HepG2 (cell line): ENCODE results near the gene RPL5. TPM values are rescaled to one million over a fixed set of nuclear protein-coding genes. Genes with fewer than 3 reads are reported as not detected.

Experiments
- ARNT2 ChIP-seq: sonication (generic); formaldehyde crosslinking; IDR thresholded peaks from 2 replicates; pipeline ENCODE4 v1.8.0; 2022; ENCODE audit warnings: mild to moderate bottlenecking, low read depth, missing genetic modification reagents, moderate library complexity
- BCL6 ChIP-seq: IDR thresholded peaks from 2 replicates; pipeline ENCODE4 v1.6.1; 2016; ENCODE audit warnings: missing genetic modification reagents, missing compliant biosample characterization
- HCFC1 ChIP-seq: fragments of 150-350 bp; IDR thresholded peaks from 2 replicates; pipeline ENCODE4 v1.6.1; 2014; ENCODE audit warnings: low read depth, low read length
- NAIF1 ChIP-seq: sonication (generic); formaldehyde crosslinking; IDR thresholded peaks from 2 replicates; pipeline ENCODE4 v1.5.0; 2020; ENCODE audit warnings: mild to moderate bottlenecking, missing genetic modification reagents, borderline replicate concordance
- REL ChIP-seq: sonication (generic); formaldehyde crosslinking; conservative IDR thresholded peaks from 2 replicates; pipeline ENCODE4 v1.8.0; 2022; ENCODE audit warnings: mild to moderate bottlenecking, missing genetic modification reagents, moderate library complexity
- ZNF547 ChIP-seq: sonication (generic); formaldehyde crosslinking; IDR thresholded peaks from 2 replicates; pipeline ENCODE4 v1.5.1; 2020; ENCODE audit warnings: mild to moderate bottlenecking, missing genetic modification reagents
- ZNF724P ChIP-seq: sonication (generic); formaldehyde crosslinking; IDR thresholded peaks from 2 replicates; pipeline ENCODE4 v1.8.0; 2022; ENCODE audit warnings: missing genetic modification reagents, borderline replicate concordance
- ZNF747 ChIP-seq: sonication (generic); formaldehyde crosslinking; IDR thresholded peaks from 2 replicates; pipeline ENCODE4 v1.8.1; 2023; ENCODE audit warnings: missing genetic modification reagents, mild to moderate bottlenecking, borderline replicate concordance
- polyA plus RNA-seq, 8 experiments: library from polyadenylated mRNA; depleted of rRNA in 3 of 8; stranded (reverse) in 7 of 8; unstranded in 1 of 8; fragments of >200 nt; fragmentation: Illumina TruSeq in 4 of 8; extraction: Trizol in 4 of 8; gene quantifications; 2 replicates each; pipeline versions ENCODE4 v1.2.1 to v1.2.3, GENCODE V29; 2011 to 2016; ENCODE audit warnings: low read depth in 4 of 8, missing spikeins in 1 of 8, mixed read lengths in 1 of 8; ENCODE audit not compliant: insufficient read depth in 1 of 8
- total RNA-seq, 5 experiments: library from RNA; depleted of rRNA; stranded (reverse); fragments of >200 nt; fragmentation: Illumina TruSeq; extraction: Trizol; gene quantifications; 2 replicates each; pipeline ENCODE4 v1.2.3, GENCODE V29; 2016; ENCODE audit warnings: low read depth in 1 of 5
- TF ChIP-seq, protein P1 (sequence below): sonication (generic); formaldehyde crosslinking; IDR thresholded peaks from 2 replicates; pipeline ENCODE4 v1.5.0; 2020; ENCODE audit warnings: mild to moderate bottlenecking, missing genetic modification reagents
- TF ChIP-seq, protein P2 (sequence below): sonication (generic); formaldehyde crosslinking; IDR thresholded peaks from 2 replicates; pipeline ENCODE4 v1.4.0; 2020; ENCODE audit warnings: mild to moderate bottlenecking, missing genetic modification reagents
- TF ChIP-seq, protein P3 (sequence below): fragments of 450-650 bp; IDR thresholded peaks from 2 replicates; pipeline ENCODE4 v1.6.1; 2016
- TF ChIP-seq, protein P4 (sequence below): sonication (generic); formaldehyde crosslinking; IDR thresholded peaks from 2 replicates; pipeline ENCODE4 v1.5.0; 2020; ENCODE audit warnings: mild to moderate bottlenecking, missing genetic modification reagents, borderline replicate concordance
- TF ChIP-seq, protein P5 (sequence below): sonication (generic); formaldehyde crosslinking; IDR thresholded peaks from 2 replicates; pipeline ENCODE4 v1.8.1; 2023; ENCODE audit warnings: mild to moderate bottlenecking, inconsistent platforms, moderate library complexity, missing genetic modification reagents, borderline replicate concordance
- TF ChIP-seq, protein P6 (sequence below): IDR thresholded peaks from 2 replicates; pipeline ENCODE4 v1.6.1; 2018; ENCODE audit warnings: missing genetic modification reagents, mild to moderate bottlenecking, missing compliant biosample characterization

Gene RPL5
- total and polyA plus RNA-seq, 2 of the 13 experiments (the other 11 are each of a cell fraction or from before 2014, with no cell fraction given), result 2,304 to 2,520 TPM

DNA sequence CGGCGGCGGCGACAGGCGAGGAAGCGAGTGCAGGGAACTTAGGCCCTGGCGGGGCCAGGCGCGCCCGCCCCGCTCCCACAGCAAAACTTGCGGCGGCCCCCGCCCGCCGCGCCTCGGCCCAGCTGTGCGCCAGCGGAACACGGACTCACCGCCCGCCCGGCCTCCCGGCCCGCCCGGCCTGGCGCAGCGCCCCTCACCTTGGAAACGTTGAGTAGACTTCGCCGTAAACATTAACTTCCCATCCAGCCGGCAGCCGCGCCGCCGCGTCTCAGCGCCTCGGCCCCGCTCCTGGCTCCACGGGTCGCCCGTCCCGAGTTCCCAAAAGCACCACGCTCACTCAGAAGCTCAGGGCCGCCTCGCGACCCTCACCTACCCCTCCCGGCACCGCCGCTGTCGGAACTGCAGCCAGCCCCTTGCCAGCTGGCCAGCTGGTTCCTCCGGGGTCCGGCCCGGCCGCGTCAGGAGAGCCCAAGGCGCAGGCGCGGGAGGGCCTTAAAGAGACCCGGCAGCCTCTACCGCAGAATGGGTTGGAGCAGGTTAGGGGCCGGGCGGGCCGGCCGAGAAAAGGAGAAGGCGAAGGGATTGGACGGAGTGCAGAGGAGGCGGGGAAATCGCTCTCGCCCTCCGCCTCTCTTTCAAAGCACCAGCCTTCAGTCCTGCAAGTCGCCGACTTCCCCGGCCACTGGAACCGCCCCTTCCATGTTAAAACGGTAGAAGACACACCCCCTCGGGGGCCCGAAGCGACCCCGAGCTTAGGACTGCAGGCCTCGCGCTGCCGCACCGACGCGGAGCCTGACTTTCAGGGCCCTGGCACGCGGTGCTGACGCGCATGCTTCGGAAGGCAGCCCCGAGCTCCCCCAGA, 47.0 kb upstream of the RPL5 start, which contains the start of gene EVI5 (continued):
- TF ChIP-seq HCFC1 (no peak), REL (CRISPR knock-in tag) (peak; percentile 95), NAIF1 (CRISPR knock-in tag) (peak; percentile 94), ARNT2 (CRISPR knock-in tag) (peak; percentile 98), BCL6 (peak; percentile 75), ZNF747 (peak; percentile 94), ZNF724P (CRISPR knock-in tag) (peak; percentile 99), ZNF547 (peak; percentile 98)
- TF ChIP-seq, protein P1, sequence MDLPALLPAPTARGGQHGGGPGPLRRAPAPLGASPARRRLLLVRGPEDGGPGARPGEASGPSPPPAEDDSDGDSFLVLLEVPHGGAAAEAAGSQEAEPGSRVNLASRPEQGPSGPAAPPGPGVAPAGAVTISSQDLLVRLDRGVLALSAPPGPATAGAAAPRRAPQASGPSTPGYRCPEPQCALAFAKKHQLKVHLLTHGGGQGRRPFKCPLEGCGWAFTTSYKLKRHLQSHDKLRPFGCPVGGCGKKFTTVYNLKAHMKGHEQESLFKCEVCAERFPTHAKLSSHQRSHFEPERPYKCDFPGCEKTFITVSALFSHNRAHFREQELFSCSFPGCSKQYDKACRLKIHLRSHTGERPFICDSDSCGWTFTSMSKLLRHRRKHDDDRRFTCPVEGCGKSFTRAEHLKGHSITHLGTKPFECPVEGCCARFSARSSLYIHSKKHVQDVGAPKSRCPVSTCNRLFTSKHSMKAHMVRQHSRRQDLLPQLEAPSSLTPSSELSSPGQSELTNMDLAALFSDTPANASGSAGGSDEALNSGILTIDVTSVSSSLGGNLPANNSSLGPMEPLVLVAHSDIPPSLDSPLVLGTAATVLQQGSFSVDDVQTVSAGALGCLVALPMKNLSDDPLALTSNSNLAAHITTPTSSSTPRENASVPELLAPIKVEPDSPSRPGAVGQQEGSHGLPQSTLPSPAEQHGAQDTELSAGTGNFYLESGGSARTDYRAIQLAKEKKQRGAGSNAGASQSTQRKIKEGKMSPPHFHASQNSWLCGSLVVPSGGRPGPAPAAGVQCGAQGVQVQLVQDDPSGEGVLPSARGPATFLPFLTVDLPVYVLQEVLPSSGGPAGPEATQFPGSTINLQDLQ (CRISPR knock-in tag), result no peak
- TF ChIP-seq, protein P2, sequence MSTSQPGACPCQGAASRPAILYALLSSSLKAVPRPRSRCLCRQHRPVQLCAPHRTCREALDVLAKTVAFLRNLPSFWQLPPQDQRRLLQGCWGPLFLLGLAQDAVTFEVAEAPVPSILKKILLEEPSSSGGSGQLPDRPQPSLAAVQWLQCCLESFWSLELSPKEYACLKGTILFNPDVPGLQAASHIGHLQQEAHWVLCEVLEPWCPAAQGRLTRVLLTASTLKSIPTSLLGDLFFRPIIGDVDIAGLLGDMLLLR (CRISPR knock-in tag), result peak; percentile 97
- TF ChIP-seq, protein P3, sequence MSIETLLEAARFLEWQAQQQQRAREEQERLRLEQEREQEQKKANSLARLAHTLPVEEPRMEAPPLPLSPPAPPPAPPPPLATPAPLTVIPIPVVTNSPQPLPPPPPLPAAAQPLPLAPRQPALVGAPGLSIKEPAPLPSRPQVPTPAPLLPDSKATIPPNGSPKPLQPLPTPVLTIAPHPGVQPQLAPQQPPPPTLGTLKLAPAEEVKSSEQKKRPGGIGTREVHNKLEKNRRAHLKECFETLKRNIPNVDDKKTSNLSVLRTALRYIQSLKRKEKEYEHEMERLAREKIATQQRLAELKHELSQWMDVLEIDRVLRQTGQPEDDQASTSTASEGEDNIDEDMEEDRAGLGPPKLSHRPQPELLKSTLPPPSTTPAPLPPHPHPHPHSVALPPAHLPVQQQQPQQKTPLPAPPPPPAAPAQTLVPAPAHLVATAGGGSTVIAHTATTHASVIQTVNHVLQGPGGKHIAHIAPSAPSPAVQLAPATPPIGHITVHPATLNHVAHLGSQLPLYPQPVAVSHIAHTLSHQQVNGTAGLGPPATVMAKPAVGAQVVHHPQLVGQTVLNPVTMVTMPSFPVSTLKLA, result no peak
- TF ChIP-seq, protein P4, sequence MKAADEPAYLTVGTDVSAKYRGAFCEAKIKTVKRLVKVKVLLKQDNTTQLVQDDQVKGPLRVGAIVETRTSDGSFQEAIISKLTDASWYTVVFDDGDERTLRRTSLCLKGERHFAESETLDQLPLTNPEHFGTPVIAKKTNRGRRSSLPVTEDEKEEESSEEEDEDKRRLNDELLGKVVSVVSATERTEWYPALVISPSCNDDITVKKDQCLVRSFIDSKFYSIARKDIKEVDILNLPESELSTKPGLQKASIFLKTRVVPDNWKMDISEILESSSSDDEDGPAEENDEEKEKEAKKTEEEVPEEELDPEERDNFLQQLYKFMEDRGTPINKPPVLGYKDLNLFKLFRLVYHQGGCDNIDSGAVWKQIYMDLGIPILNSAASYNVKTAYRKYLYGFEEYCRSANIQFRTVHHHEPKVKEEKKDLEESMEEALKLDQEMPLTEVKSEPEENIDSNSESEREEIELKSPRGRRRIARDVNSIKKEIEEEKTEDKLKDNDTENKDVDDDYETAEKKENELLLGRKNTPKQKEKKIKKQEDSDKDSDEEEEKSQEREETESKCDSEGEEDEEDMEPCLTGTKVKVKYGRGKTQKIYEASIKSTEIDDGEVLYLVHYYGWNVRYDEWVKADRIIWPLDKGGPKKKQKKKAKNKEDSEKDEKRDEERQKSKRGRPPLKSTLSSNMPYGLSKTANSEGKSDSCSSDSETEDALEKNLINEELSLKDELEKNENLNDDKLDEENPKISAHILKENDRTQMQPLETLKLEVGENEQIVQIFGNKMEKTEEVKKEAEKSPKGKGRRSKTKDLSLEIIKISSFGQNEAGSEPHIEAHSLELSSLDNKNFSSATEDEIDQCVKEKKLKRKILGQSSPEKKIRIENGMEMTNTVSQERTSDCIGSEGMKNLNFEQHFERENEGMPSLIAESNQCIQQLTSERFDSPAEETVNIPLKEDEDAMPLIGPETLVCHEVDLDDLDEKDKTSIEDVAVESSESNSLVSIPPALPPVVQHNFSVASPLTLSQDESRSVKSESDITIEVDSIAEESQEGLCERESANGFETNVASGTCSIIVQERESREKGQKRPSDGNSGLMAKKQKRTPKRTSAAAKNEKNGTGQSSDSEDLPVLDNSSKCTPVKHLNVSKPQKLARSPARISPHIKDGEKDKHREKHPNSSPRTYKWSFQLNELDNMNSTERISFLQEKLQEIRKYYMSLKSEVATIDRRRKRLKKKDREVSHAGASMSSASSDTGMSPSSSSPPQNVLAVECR (CRISPR knock-in tag), result peak; percentile 87
- TF ChIP-seq, protein P5, sequence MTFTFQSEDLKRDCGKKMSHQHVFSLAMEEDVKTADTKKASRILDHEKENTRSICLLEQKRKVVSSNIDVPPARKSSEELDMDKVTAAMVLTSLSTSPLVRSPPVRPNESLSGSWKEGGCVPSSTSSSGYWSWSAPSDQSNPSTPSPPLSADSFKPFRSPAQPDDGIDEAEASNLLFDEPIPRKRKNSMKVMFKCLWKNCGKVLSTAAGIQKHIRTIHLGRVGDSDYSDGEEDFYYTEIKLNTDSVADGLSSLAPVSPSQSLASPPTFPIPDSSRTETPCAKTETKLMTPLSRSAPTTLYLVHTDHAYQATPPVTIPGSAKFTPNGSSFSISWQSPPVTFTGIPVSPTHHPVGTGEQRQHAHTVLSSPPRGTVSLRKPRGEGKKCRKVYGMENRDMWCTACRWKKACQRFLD (CRISPR knock-in tag), result peak; percentile 97
- TF ChIP-seq, protein P6, sequence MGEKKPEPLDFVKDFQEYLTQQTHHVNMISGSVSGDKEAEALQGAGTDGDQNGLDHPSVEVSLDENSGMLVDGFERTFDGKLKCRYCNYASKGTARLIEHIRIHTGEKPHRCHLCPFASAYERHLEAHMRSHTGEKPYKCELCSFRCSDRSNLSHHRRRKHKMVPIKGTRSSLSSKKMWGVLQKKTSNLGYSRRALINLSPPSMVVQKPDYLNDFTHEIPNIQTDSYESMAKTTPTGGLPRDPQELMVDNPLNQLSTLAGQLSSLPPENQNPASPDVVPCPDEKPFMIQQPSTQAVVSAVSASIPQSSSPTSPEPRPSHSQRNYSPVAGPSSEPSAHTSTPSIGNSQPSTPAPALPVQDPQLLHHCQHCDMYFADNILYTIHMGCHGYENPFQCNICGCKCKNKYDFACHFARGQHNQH, result peak; percentile 94; the same call in 1 of the 2 replicates
